ENCODE data around the gene PODNL1. TPM values are rescaled to one million over a fixed set of nuclear protein-coding genes. Genes with fewer than 3 reads are reported as not detected.

Gene PODNL1
- total and polyA plus RNA-seq, 7 donors, result 0.07 to 1.3 (median 0.36) TPM

DNA sequence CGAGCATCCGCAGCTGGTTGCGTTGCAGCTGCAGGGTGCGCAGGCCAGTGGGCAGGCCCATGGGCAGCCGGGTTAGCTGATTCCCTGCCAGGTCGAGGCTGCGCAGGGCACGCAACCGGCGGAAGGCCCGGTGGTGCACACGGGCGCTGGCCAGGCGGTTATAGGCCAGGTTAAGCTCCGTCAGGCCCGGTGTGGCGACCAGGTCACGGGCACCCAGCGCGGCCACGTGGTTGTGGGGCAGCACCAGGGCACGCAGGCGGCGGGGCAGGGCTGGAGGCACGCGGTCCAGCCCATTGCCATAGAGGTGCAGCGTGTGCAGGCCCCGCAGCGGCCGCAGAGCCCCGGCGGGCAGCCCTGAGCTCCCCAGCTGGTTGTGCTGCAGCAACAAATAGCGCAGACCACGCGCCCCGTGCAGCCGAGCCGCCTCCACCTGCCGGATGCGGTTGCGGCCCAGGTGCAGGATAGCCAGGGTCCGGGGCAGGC is 5.3 kb downstream of the PODNL1 start:
- Histone ChIP-seq H3K9me3 (no peaks in the 10 kb centered on the region), H3K4me1 (no peaks in the 10 kb centered on the region), H3K27ac (no peak overlapping the region), H3K27me3 (ENCODE audit: insufficient read depth in 3 of 3, low read length in 2 of 3) (peaks cover 0 to 5% (median 3%) of the 10 kb centered on the region in 3 donors), H3K36me3 (ENCODE audit: insufficient read depth in 1 of 2, low read depth in 1 of 2) (peaks cover 0 to 21% of the 10 kb centered on the region in 2 donors), H3K4me3 (no peak overlapping the region)
- intact Hi-C loops (cut with DNase I), result no loop called here
- no peak for TF ChIP-seq CTCF (IDR thresholded peaks at IDR 0.05)
- no peak for ATAC-seq
- WGBS, 3 donors, result 83 to 88% (median 84%) methylated on average over 39 to 42 of the region's 42 CpGs
- no peak for DNase-seq

- intact Hi-C loops (cut with DNase I), result no loop called here
- WGBS, 3 donors, result 91 to 92% (median 92%) methylated on average over 6 of the region's 6 CpGs
These were observed 6.0 kb downstream of the PODNL1 start for GRCh38 chr19:13932149-13932637.

DNA sequence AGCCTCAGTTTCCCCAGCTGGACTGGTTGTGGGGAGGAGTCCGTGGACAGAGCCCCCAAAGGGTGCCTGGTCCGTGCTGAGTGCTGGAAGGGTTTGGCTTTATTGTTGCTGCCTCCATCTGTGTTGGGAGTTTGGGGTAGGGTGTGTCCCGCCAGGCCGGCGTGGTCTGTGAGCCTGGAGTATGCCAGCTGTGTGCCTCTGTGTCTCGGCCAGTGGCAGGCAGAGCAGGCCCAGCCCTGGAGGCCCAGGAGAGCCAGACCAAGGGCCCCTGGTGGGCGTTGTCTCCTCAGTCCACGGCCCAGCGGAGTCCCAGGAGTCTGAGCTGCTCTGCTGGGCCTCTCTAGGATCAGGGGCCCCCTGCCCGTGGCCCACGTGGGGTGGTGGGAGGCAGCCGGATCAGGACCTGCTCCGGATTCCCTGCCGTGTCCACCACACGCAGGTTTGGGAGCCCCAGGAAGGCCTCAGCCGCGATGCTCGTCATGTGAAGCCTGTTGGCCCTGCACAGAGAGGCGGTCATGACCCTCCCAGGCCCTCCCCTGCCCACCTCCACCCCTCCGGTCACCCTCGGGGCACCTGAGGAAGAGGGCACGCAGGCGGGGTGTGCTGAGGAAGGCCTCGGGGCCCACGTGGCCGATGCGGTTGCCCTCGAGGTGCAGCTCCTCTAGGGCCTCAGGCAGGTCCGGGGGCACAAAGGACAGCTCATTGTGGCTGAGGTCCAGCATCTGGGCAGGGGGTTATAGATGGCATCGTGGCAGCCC is 6.6 kb downstream of the PODNL1 start:
- DNase-seq (no peak), ATAC-seq (peak in 1 of 4 donors; percentile 14)
- Histone ChIP-seq H3K4me3 (no peak overlapping the region), H3K36me3 (ENCODE audit: insufficient read depth in 1 of 2, low read depth in 1 of 2) (peaks cover 0 to 34% of the 10 kb centered on the region in 2 donors), H3K27ac (no peak overlapping the region), H3K9me3 (no peaks in the 10 kb centered on the region), H3K27me3 (ENCODE audit: insufficient read depth in 3 of 3, low read length in 2 of 3) (peaks cover 0 to 3% (median 0%) of the 10 kb centered on the region in 3 donors), H3K4me1 (no peaks in the 10 kb centered on the region)
- no peak for TF ChIP-seq CTCF (IDR thresholded peaks at IDR 0.05)
- intact Hi-C loops (cut with DNase I), result no loop called here
- 80 to 86% (median 81%) methylated on average over 28 to 30 of the region's 30 CpGs for WGBS, 3 donors

More at GRCh38 chr19:13932149-13932637, 6.0 kb downstream of the PODNL1 start:
- peaks cover 0 to 28% of the 10 kb centered on the region in 2 donors for H3K36me3 ChIP-seq (ENCODE audit: insufficient read depth in 1 of 2, low read depth in 1 of 2)
- H3K9me3 ChIP-seq, result no peaks in the 10 kb centered on the region
- no peaks in the 10 kb centered on the region for H3K4me1 ChIP-seq
- DNase-seq, result no peak
- H3K27ac ChIP-seq, result no peak overlapping the region
- no peak for ATAC-seq
- peaks cover 0 to 3% (median 0%) of the 10 kb centered on the region in 3 donors for H3K27me3 ChIP-seq (ENCODE audit: insufficient read depth in 3 of 3, low read length in 2 of 3)
- TF ChIP-seq CTCF (IDR thresholded peaks at IDR 0.05), result no peak
- H3K4me3 ChIP-seq, result no peak overlapping the region

DNA sequence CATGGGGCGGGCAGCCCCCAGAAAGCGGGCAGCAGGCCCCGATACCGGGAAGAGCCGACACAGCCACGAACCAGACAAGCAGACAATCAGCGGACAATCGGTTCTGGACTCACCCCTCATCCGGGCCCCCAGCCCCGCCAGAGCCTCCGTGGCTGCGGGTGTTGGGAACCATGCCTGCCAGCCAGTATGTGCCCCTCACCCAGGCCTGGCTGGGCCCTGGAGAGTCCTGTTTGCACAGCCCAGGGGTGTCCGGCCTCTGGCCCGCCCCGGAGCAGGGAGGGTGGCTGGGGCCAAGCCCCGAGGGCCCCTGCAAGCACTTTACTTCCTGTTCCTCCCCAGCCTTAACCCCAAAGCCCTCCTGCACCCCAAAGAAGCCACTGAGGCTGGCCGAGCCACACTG is 7.8 kb downstream of the PODNL1 start:
- WGBS, 3 donors, result 86 to 89% (median 88%) methylated on average over 17 of the region's 17 CpGs

More for the DNA sequence above, 7.8 kb downstream of the PODNL1 start:
- Histone ChIP-seq H3K27ac (no peak overlapping the region), H3K27me3 (ENCODE audit: insufficient read depth in 3 of 3, low read length in 2 of 3) (no peaks in the 10 kb centered on the region), H3K9me3 (no peaks in the 10 kb centered on the region), H3K4me1 (no peaks in the 10 kb centered on the region), H3K4me3 (no peak overlapping the region), H3K36me3 (ENCODE audit: insufficient read depth in 1 of 2, low read depth in 1 of 2) (peaks cover 0 to 44% of the 10 kb centered on the region in 2 donors)
- intact Hi-C loops (cut with DNase I), result no loop called here
- TF ChIP-seq CTCF (IDR thresholded peaks at IDR 0.05), result no peak
- ATAC-seq, result no peak
- no peak for DNase-seq

Measured in psoas muscle (tissue), 8 donors.